ENCODE measurements around the gene CDK19. TPM values are rescaled to one million over a fixed set of nuclear protein-coding genes. Genes with fewer than 3 reads are reported as not detected.

CDK19 gene
- polyA plus RNA-seq, 3 donors, result 31.8 to 36.4 (median 33.8) TPM

Other genes starting within 250 kb of the CDK19 start
- 10 to 100 TPM; 72.8 to 79.5 (median 78.8) TPM for gene AMD1, start 59.3 kb upstream of the CDK19 start, polyA plus RNA-seq (ENCODE audit: insufficient read length in 3 of 3)
- 10 to 100 TPM; 81.2 to 96.4 (median 81.5) TPM for gene GTF3C6, start 143.2 kb upstream of the CDK19 start, polyA plus RNA-seq (ENCODE audit: insufficient read length in 3 of 3)
- 10 to 100 TPM; 29.4 to 32.9 (median 31.5) TPM for gene RPF2, start 166.6 kb upstream of the CDK19 start, polyA plus RNA-seq (ENCODE audit: insufficient read length in 3 of 3)

Data from renal pelvis (tissue), 3 donors.